Right atrium auricular region (tissue), 2 donors: ENCODE measurements around the gene ALDH1L1. TPM values are rescaled to one million over a fixed set of nuclear protein-coding genes. Genes with fewer than 3 reads are reported as not detected.
A peak's percentile ranks its signal among the peaks of the same experiment; 100 is the strongest.
"Not testable (repeated sequence)": the region's sequence is repeated elsewhere in the genome, so short reads cannot be mapped to it uniquely, and the experiment has no call there.

Source experiments
- DNase-seq: peaks from one replicate; pipeline ENCODE4 v3.0.0-alpha.2; 2019; ENCODE audit warnings: low spot score
- H3K27ac ChIP-seq, 2 donors: fragments of 200-600 bp; sonication (generic); 1 replicate in 1 of 2; 2 replicates in 1 of 2; pipeline ENCODE4 v1.5.1; 2016 to 2019
- H3K27me3 ChIP-seq, 2 donors: fragments of 200-600 bp; sonication (generic); one replicate each; pipeline versions ENCODE4 v1.5.1 to v1.6.0; 2017 to 2019
- H3K36me3 ChIP-seq: fragments of 200-600 bp; sonication (generic); one replicate; pipeline ENCODE4 v1.5.1; 2016
- H3K4me1 ChIP-seq, 2 donors: fragments of 200-600 bp; sonication (generic); one replicate each; pipeline versions ENCODE4 v1.5.1 to v1.6.0; 2017 to 2019
- H3K4me3 ChIP-seq, 2 donors: fragments of 200-600 bp; sonication (generic); 1 replicate in 1 of 2; 2 replicates in 1 of 2; pipeline ENCODE4 v1.5.1; 2017 to 2019; ENCODE audit warnings: mild to moderate bottlenecking in 1 of 2, moderate library complexity in 1 of 2
- H3K9me3 ChIP-seq, 2 donors: fragments of 200-600 bp; sonication (generic); one replicate each; pipeline ENCODE4 v1.5.1; 2019
- CTCF ChIP-seq, 2 donors: fragments of 200-600 bp; sonication (generic); IDR thresholded peaks; one replicate each; pipeline ENCODE4 v1.5.1; 2019; ENCODE audit warnings: antibody characterized with exemption in 2 of 2
- total RNA-seq, 2 donors: library from RNA; depleted of rRNA; stranded (reverse); fragments of >200 nt; gene quantifications; one replicate each; pipeline ENCODE4 v1.1.0, GENCODE V29; 2016

ALDH1L1 gene
- total RNA-seq, 2 donors from 2014 or later: 13.7 to 24.0 TPM

- peak overlapping the region; percentile 46 for H3K27ac ChIP-seq
- H3K36me3 ChIP-seq: no peaks in the 10 kb centered on the region
- peak; percentile 54 for DNase-seq
- no peaks in the 10 kb centered on the region for H3K9me3 ChIP-seq
- no peaks in the 10 kb centered on the region for H3K27me3 ChIP-seq
- TF ChIP-seq CTCF (IDR thresholded peaks at IDR 0.05): no peak
- peaks cover 0 to 29% of the 10 kb centered on the region in 2 donors for H3K4me1 ChIP-seq
- no peak overlapping the region for H3K4me3 ChIP-seq
Measured at GRCh38 chr3:126102011-126102410, 78.4 kb downstream of the ALDH1L1 start.

DNA sequence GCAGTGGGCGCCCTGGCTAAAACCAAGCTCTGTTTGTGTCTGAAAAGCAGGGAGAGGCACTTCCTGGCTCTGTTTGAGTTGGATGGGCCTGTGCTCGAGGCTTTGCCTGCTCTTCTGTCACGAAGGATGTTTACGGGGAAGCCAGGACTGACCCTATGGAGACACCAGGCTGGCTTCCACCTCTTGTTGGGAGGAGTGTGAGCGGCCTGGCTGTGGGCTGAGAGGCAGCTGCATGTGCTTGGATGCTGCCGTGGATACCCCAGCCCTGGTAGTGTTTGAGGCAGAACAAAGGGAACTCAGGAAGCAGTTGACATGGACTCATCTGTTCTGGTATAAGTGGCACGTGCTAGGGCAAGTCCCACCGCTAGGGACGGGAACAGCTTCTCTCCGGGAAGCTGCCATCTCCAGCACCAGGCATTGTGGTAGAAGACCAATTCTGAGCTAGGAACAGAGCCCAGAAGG is 78.8 kb downstream of the ALDH1L1 start:
- H3K9me3 ChIP-seq: no peaks in the 10 kb centered on the region
- no peak for DNase-seq
- peaks cover 0 to 29% of the 10 kb centered on the region in 2 donors for H3K4me1 ChIP-seq
- no peak overlapping the region for H3K4me3 ChIP-seq
- H3K27ac ChIP-seq: peak overlapping the region; percentile 46
- H3K36me3 ChIP-seq: no peaks in the 10 kb centered on the region
- TF ChIP-seq CTCF (IDR thresholded peaks at IDR 0.05): no peak
- H3K27me3 ChIP-seq: no peaks in the 10 kb centered on the region

DNA sequence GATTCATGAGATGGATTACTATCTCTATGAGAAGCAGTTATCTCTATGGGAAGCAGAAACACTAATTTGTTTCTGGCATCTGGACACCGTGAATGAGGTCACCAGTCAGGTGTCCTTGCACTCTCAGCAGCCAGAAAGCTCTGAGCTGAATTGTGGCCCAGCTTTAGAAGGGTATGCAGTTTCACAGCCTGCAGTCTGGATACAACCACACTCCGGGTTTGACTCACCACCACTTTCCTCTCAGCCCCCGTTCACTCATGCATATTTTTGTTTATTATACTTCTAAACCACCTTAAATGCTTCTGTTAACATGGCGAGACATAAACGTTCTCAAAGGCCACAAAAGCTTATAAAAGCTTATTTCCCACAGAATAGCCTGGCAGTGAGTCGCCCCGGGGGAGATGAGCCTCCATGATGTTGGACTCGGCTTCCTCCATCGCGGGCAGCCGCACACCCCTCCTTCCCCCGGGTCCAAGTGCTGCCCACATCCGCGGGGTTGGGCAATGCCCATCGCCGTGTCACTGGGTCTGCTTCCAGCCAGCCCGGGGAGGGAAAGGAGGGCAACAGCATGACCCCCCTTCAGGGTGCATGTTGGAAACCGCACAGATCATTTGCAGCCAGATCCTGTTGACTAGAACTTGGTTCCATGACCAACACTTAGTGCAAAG is 79.6 kb downstream of the ALDH1L1 start:
- Histone ChIP-seq H3K4me1 (peaks cover 0 to 29% of the 10 kb centered on the region in 2 donors), H3K27me3 (no peaks in the 10 kb centered on the region), H3K9me3 (no peaks in the 10 kb centered on the region), H3K27ac (peak overlapping the region in 1 of 2 donors; percentile 23), H3K36me3 (no peaks in the 10 kb centered on the region), H3K4me3 (no peak overlapping the region)
- no peak for TF ChIP-seq CTCF (IDR thresholded peaks at IDR 0.05)
- no peak for DNase-seq

GRCh38 chr3:126100269-126100633 is 80.1 kb downstream of the ALDH1L1 start:
- H3K36me3 ChIP-seq: no peaks in the 10 kb centered on the region
- no peaks in the 10 kb centered on the region for H3K9me3 ChIP-seq
- H3K27ac ChIP-seq: peak overlapping the region in 1 of 2 donors; percentile 23
- no peaks in the 10 kb centered on the region for H3K27me3 ChIP-seq
- peaks cover 0 to 29% of the 10 kb centered on the region in 2 donors for H3K4me1 ChIP-seq
- no peak for TF ChIP-seq CTCF (IDR thresholded peaks at IDR 0.05)
- no peak overlapping the region for H3K4me3 ChIP-seq
- no peak for DNase-seq

- no peak overlapping the region for H3K27ac ChIP-seq
- no peak for TF ChIP-seq CTCF (IDR thresholded peaks at IDR 0.05)
- no peaks in the 10 kb centered on the region for H3K27me3 ChIP-seq
- no peaks in the 10 kb centered on the region for H3K36me3 ChIP-seq
- DNase-seq: no peak
- H3K9me3 ChIP-seq: no peaks in the 10 kb centered on the region
- H3K4me3 ChIP-seq: no peak overlapping the region
- peaks cover 0 to 28% of the 10 kb centered on the region in 2 donors for H3K4me1 ChIP-seq
Measured at GRCh38 chr3:126098391-126098858, 82.0 kb downstream of the ALDH1L1 start.

DNA sequence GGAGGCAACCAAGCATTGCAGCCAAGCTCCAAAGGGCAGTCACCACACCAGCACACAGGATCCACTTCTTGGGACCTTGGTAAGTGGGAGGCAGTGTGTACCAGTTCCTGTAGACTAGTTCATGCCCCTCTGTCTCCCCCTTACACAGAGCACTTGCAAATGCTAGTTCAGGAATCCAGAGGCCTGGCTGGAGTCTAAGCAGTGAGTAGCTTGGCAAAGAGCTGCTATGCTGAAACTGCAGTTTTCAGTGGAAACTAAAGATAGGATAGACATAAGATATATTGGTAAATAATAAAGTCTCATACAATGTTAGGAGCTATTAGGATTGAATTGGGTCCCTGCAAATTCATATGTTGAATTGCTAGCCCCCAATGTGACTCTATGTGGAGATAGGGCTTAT is 82.6 kb downstream of the ALDH1L1 start:
- Histone ChIP-seq H3K36me3 (no peaks in the 10 kb centered on the region), H3K4me1 (peaks cover 0 to 22% of the 10 kb centered on the region in 2 donors), H3K27me3 (no peaks in the 10 kb centered on the region), H3K4me3 (no peak overlapping the region), H3K27ac (no peak overlapping the region), H3K9me3 (no peaks in the 10 kb centered on the region)
- no peak for DNase-seq
- no peak for TF ChIP-seq CTCF (IDR thresholded peaks at IDR 0.05)

GRCh38 chr3:126096274-126096673 is 84.1 kb downstream of the ALDH1L1 start:
- H3K27ac ChIP-seq, H3K27me3 ChIP-seq, DNase-seq, H3K4me3 ChIP-seq, H3K36me3 ChIP-seq, H3K9me3 ChIP-seq, H3K4me1 ChIP-seq: not testable (repeated sequence)

- H3K27me3 ChIP-seq, H3K27ac ChIP-seq, H3K4me1 ChIP-seq, H3K36me3 ChIP-seq, H3K4me3 ChIP-seq, DNase-seq, H3K9me3 ChIP-seq: not testable (repeated sequence)
Measured at GRCh38 chr3:126092128-126092527, 88.3 kb downstream of the ALDH1L1 start.
